GM08714 (cell line): ENCODE measurements around the gene IMPG2.

Source experiments
- H3K4me3 ChIP-seq: fragments of 200-500 bp; sonication (Bioruptor generic); 2 replicates; pipeline ENCODE4 v1.5.1; 2014; ENCODE audit warnings: mild to moderate bottlenecking, low read length, inconsistent platforms
- ZNF274 ChIP-seq: IDR thresholded peaks from 2 replicates; pipeline ENCODE4 v1.6.1; 2012; ENCODE audit warnings: mild to moderate bottlenecking, low read depth, low read length

IMPG2 gene

DNA sequence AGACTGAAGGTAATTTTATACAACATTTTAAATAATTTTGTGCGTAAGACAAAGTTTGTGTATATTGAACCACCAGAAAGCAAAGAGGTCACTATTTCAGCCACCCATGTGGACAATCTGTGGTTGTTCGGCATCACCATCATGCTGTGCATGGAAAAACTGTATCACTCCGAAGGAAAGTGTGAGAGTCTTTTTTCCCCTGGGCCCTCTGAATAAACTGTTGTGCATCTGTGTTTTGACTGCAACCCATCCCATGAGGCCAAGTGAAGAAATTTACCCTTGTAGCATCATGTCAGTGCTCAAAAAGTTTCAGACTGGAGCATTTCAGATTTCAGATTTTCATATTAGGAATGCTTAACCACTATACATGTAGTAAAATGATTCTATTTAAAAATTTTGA, 85.3 kb downstream of the IMPG2 start:
- no peak overlapping the region for H3K4me3 ChIP-seq
- TF ChIP-seq ZNF274: no peak

GRCh38 chr3:101230618-101231017, 89.8 kb downstream of the IMPG2 start:
- no peak for TF ChIP-seq ZNF274

DNA sequence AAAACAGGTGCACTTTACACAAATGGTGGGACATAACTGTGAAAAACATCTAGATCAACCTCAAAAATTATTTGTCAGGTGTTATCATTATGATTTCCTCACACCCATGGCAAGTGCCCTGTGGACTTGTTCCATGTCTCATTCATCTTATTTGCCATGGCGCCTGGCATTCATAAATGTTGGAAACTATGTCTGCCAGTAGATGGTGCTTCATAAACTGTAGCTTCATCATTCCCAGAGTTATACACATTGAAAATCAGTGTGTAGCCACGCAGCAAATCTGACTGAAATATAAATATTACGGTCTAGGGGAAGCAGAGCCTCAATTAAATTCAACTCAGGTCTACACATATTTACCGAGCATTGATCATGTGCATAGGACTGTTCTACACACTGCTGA, 90.7 kb downstream of the IMPG2 start:
- TF ChIP-seq ZNF274: no peak
- no peak overlapping the region for H3K4me3 ChIP-seq

More at GRCh38 chr3:101230618-101231017, 89.8 kb downstream of the IMPG2 start:
- H3K4me3 ChIP-seq: no peak overlapping the region

DNA sequence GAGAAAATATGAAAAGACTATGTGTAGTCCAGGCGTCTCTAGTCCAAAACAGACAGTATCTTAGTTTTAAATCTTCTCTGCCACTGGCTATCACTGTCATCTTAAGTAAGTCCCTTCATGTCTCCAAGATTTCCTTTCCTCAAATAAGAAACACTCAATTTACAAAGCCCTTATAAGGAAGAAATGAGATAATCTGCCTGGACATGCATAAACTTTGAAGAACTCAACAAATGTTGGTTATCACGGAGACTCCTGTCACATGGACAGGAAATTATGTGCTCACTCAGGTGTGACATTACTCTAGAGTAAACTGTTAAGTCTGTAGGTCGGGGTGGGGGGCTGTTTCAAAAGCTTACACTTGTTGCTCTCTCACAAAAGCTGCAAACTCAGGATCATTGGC, 91.9 kb downstream of the IMPG2 start:
- H3K4me3 ChIP-seq: no peak overlapping the region
- TF ChIP-seq ZNF274: no peak

- TF ChIP-seq ZNF274: no peak
- H3K4me3 ChIP-seq: no peak overlapping the region
Observed at GRCh38 chr3:101224739-101225138, 95.6 kb downstream of the IMPG2 start.

GRCh38 chr3:101223016-101223415, 97.4 kb downstream of the IMPG2 start:
- H3K4me3 ChIP-seq: no peak overlapping the region
- no peak for TF ChIP-seq ZNF274

DNA sequence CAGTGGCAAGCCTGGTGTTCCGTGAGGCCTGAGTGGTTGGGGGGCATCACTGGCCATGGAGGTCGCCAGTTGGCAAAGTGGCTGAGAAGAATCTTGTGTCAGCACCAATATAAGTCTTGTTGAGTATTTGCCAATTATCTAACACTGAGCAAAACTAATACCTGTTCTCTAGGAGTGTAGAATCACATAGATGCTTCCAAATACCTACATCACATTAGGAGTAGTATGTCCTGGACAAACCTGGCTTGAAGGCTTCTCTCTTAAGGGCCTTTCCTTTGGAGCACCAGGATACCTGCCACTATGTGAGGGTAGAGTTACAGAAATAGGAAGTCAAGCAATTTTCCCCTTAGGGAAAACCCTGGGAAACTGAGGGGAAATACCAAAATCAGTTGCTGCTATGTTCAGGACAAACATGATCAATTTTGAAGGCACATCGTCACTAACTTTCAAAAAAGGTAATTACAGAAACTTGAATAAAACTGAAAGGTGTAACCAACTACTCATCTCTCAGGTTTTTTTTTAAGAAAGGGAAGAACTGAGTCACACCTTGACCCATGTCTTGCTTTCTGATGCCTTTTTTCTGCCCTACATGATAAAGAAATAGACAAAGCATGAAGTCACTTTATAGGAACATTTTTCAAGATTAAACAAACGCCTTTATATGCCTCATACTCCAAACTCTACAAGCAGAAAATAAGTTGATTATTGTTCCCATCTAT, 100.4 kb downstream of the IMPG2 start:
- H3K4me3 ChIP-seq: no peak overlapping the region
- TF ChIP-seq ZNF274: no peak

DNA sequence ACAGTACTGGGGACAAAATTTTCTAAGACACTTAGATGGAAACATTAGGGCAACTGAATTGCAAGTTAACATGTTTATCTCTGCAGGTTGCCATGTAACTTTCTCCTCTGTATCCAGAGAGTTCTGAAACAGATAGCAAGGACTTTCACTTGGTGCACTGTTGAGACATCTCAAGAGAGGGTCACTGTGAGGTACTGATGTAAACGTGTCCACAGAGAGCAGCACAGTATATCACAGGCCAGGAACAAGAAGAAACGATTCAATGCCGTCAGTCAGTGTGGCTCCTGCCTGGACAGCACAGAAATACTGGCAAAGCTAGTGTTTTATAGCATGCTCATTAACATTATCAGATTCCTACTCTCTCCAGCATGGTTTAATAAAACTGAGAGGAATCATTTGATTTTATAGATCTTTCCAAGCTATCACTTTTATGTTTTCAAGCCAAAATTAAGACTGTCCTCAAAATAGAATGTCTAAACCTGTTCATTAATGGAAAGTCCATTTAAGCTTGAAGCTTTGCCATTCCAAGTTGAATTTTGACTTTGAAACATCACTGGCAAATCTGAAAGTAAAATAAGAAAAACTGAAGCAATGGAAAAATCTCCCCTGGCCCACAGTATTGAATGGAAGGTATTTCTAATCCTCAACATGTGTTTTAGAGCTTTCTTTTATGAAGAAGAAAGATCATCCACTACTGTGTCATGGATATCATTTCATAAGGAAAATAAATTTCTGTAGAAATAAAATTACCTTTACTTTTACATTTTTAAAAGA, 102.7 kb downstream of the IMPG2 start:
- no peak overlapping the region for H3K4me3 ChIP-seq
- no peak for TF ChIP-seq ZNF274

- no peak for TF ChIP-seq ZNF274
- no peak overlapping the region for H3K4me3 ChIP-seq
Observed at GRCh38 chr3:101216710-101217465, 103.5 kb downstream of the IMPG2 start.

- no peak overlapping the region for H3K4me3 ChIP-seq
- no peak for TF ChIP-seq ZNF274
Observed at GRCh38 chr3:101212730-101213129, 107.6 kb downstream of the IMPG2 start.

DNA sequence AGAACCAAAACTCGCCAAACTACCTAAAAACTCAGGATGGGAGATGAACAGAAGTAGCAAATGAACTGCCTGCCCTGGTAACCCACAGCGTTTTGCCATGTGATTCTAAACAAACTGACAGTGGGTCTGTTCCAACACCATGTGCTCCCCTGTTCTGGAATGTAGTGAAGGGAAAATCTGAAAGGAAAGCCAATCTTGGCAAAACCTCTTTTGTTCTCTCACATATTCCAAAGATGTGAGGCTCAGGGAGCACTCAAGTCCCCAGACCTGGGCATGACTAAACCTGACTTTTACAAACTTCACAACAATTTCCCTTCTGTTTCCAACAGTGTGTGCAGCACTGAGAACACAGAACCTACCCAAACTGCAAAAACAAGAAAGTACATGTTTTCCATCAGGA, 116.1 kb downstream of the IMPG2 start:
- H3K4me3 ChIP-seq: no peak overlapping the region
- no peak for TF ChIP-seq ZNF274

DNA sequence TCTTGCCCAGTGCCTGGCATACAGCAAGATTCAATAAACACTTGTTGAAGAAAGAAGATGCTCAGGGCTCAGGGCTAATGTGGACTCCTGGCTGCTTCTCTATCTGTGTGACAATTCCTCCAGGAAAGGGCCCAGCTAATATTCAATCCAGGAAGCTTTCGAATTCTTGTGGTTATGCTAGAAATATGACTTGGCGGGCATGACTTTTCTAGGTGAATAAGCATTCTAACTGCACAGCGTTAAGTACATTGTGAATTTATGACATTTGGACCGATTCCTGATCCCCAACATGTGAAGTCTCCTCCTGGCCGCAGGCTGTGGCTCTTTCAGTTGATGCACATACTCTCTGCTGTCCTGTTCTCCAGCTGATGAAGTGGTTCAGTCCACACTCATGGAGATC, 117.0 kb downstream of the IMPG2 start:
- TF ChIP-seq ZNF274: no peak
- H3K4me3 ChIP-seq: no peak overlapping the region

DNA sequence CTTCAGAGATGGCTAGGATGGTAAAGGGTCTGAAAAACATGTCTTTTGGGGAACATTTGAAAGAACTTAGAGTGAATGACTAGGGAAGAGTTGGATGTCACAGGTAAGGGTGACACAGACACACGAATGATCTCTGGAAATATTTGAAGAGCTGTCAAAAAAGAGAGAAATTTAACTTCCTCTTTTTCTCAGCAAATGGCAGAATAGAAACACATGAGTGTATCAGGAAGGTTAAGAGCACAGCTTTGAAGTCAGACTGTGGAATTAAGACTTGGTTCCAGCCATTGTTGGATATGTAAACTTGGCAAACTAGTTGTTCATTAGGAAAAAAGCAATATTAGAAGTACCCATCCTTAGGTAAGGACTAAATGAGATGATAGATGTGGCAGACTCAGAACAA, 117.7 kb downstream of the IMPG2 start:
- no peak overlapping the region for H3K4me3 ChIP-seq
- no peak for TF ChIP-seq ZNF274

DNA sequence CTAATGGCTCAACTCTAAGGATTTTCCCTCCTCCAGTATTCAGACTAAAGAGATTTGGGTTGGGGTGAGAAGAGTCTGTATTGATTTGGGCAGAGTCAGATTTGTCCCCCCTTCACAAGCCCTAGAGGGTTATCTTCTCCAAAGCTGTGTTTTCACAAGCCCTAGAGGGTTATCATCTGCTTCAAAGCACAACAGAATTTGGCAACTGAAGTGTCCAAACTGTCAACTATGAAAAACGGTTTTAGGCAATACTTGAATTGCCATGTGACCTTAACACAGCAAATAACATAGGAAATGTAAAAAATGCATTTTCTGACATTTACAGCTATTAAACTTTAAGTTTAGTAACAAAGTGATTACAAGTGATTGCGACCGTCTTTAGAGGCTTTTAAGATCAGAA, 119.9 kb downstream of the IMPG2 start:
- no peak overlapping the region for H3K4me3 ChIP-seq
- TF ChIP-seq ZNF274: no peak
